Large intestine (tissue), 3 donors: ENCODE measurements around the gene OR2K2. TPM values are rescaled to one million over a fixed set of nuclear protein-coding genes. Genes with fewer than 3 reads are reported as not detected.
"Not testable (repeated sequence)": the region's sequence is repeated elsewhere in the genome, so short reads cannot be mapped to it uniquely, and the experiment has no call there.

Experiments
- DNase-seq, 2 donors: peaks; one replicate each; pipeline versions ENCODE4 v3.0.0 to v3.0.0-alpha.2; 2013
- H3K27ac ChIP-seq: one replicate; pipeline ENCODE4 v1.5.1; 2013; ENCODE audit warnings: low read length
- H3K27me3 ChIP-seq: 2 replicates; pipeline ENCODE4 v1.6.1; 2013; ENCODE audit warnings: low read length; ENCODE audit not compliant: control insufficient read depth, insufficient read depth
- H3K36me3 ChIP-seq: 2 replicates; pipeline ENCODE4 v1.6.1; 2013; ENCODE audit warnings: low read length; ENCODE audit not compliant: control insufficient read depth, insufficient read depth
- H3K4me1 ChIP-seq: one replicate; pipeline ENCODE4 v1.6.1; 2013; ENCODE audit warnings: low read length; ENCODE audit not compliant: control insufficient read depth, insufficient read depth
- H3K4me3 ChIP-seq: one replicate; pipeline ENCODE4 v1.5.1; 2013; ENCODE audit warnings: low read length
- H3K9me3 ChIP-seq: one replicate; pipeline ENCODE4 v1.6.1; 2013; ENCODE audit warnings: mild to moderate bottlenecking, low read depth, low read length, moderate library complexity; ENCODE audit not compliant: control insufficient read depth
- WGBS: methylation state at CpG from one replicate; pipeline ENCODE4 v1.1.5; 2013; ENCODE audit warnings: low lambda C conversion rate; ENCODE audit not compliant: insufficient coverage; 5-methylcytosine and 5-hydroxymethylcytosine counted together
- polyA plus RNA-seq: library from polyadenylated mRNA; unstranded; fragments of 120-200 nt; gene quantifications from one replicate; pipeline ENCODE4 v1.2.1, GENCODE V29; 2013

Gene OR2K2
- polyA plus RNA-seq, 1 donor, result not detected

DNA sequence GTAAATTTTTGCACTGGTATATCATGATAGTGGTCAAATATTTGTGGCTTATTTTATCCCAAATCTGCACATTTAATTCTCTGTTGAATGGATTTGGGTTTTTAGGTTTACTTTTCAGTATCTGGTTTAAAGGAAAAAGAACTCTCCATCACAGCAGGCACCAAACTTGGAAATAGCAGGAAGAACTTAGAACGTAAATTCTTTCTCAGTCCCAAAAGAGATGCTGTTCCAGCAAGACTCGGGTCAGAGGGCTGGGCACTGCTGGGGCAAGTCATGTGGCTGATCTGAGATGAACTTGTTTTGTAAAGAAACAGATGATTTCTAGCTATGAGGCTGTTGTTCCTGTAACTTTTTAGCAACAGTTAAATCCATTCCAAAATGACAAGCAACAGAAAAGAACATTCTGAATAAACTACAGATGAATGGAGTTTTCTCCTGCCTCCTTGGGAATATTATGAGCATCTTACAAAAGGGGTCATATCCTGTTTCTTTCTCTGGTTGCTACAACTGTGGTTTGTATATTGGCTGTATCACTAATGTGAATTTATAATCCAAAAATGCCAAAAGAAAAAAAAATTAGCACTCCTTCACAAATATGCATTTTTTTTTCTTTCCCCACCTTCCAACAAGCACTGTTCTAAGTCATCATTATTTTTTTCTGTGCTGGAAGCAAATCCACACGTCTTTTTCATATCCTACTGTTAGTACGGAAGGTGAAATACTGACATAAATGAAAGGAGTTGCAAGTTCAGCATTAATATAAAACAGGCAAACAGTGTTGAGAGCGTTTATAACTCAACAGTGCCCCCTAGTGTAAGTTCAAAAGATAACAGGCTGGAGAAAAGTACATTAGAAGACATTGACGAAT is 31.1 kb downstream of the OR2K2 start:
- no peaks in the 10 kb centered on the region for H3K4me1 ChIP-seq
- H3K9me3 ChIP-seq, result no peaks in the 10 kb centered on the region
- H3K4me3 ChIP-seq, result no peak overlapping the region
- DNase-seq, result peak; percentile 28 to 44
- no peaks in the 10 kb centered on the region for H3K36me3 ChIP-seq
- WGBS, result 24% methylated on average over 3 of the region's 6 CpGs
- peaks cover 2% of the 10 kb centered on the region for H3K27me3 ChIP-seq
- H3K27ac ChIP-seq, result peak overlapping the region; percentile 31

DNA sequence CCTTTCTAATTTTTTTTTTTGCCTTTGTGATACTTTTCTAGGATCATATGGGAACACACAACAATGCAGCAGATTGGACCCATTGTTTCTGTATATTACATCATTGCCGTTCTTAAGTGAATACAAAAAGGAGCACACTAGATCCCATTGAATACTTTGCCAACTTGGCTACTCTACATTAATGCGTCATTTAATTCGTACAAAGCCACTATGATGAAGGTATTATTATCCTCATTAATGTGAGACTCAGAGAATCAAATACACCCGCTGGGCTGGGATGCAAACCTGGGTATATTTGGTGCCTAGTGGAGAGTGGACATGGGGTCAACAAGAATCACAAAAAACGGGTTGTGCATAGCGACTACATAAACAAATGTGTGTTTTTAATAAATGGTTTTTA is 31.9 kb downstream of the OR2K2 start:
- WGBS, result 95% methylated on average over 3 of the region's 6 CpGs
- no peaks in the 10 kb centered on the region for H3K36me3 ChIP-seq
- no peaks in the 10 kb centered on the region for H3K4me1 ChIP-seq
- no peak overlapping the region for H3K4me3 ChIP-seq
- DNase-seq, result no peak
- H3K27me3 ChIP-seq, result peaks cover 2% of the 10 kb centered on the region
- H3K9me3 ChIP-seq, result no peaks in the 10 kb centered on the region
- no peak overlapping the region for H3K27ac ChIP-seq

DNA sequence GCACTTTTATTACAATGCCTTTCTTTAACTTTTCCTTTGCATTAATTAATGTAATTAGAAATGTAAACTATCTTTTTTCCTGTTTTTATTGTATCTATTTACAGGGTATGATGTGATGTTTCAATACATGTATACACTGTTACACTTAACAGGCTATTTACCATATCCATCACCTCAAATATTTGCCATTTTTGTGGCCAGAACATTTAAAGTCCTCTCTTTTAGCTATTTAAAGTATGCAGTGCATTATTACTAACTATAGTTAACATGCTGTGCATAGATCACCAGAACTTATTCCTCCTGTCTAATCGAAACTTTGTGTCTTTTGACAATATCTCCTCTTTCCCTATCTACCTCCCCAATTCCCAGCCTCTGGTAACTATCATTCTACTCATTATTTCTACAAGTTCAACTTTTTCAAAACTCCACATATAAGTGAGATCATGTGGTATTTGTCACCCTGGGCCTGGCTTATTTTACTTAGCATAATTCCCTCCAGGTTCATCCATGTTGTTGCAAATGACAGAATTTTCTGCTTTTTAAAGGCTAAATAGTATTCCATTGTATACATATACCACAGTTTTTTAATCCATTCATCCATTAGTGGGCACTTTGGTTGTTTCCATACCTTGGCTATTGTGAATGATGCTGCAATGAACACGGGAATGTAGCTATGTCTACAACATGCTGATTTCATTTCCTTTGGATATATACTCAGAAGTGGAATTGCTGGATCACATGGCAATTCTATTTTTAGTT is 32.8 kb downstream of the OR2K2 start:
- H3K27ac ChIP-seq, result no peak overlapping the region
- H3K36me3 ChIP-seq, result no peaks in the 10 kb centered on the region
- peaks cover 2% of the 10 kb centered on the region for H3K27me3 ChIP-seq
- WGBS, result 100% methylated on average over 2 of the region's 2 CpGs
- H3K9me3 ChIP-seq, result no peaks in the 10 kb centered on the region
- DNase-seq, result no peak
- H3K4me3 ChIP-seq, result no peak overlapping the region
- H3K4me1 ChIP-seq, result no peaks in the 10 kb centered on the region

DNA sequence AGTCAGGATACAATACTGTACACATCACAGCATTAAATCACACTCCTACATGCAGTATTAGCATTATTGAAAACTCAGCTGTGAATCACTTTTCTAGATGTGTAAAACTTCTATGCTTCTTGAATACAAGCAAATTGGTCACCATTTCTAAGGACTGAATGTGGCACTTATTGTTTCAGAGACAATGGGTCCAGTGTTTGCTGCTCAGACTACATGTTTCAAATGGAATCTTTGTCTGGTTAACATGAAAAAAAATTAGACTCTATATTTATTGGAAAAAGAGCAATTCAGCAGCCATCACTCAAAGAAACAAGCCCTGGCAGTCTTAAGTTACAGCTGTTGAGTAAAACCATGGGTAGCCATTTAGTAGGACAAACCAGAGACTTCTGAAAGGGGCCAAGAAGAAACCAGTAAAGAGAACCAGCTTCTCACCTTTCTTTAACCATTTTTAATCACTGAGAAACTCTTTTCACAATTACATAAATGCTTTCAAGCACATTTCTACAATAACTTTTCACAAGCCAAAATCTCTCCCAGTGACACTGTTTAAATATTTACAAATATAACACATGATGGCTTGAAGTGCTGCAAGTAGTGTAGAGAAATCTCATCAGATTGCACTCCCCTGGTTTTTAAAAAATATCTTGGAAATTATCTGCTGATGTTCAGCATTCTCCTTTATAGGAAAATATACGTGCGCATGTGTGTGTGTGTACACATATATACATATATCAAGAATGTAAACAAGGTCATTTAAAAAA is 35.2 kb downstream of the OR2K2 start:
- Histone ChIP-seq H3K27ac (no peak overlapping the region), H3K4me3 (no peak overlapping the region), H3K4me1 (no peaks in the 10 kb centered on the region), H3K27me3 (no peaks in the 10 kb centered on the region), H3K9me3 (no peaks in the 10 kb centered on the region), H3K36me3 (no peaks in the 10 kb centered on the region)
- no peak for DNase-seq
- 86% methylated on average over 2 of the region's 2 CpGs for WGBS

DNA sequence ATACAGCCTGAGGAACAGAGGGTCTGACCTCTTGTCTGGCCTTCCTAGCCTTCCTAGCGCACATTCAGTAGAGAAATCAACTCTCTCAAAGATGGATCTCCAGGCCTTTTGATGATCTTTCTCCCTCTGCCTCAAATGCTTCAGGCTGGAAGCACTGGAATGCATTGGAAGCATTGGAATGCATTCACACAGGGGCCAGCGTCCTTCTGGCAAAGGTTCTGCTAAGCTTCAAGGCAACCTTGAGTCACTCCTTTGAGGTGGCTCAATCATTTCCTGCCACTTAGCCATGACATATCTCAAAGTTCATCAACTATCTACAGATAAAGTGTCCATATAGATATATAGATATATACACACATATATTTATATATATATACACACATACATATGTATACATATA is 42.9 kb downstream of the OR2K2 start:
- Histone ChIP-seq H3K27ac (no peak overlapping the region), H3K4me3 (no peak overlapping the region), H3K27me3 (no peaks in the 10 kb centered on the region), H3K36me3 (no peaks in the 10 kb centered on the region), H3K4me1 (no peaks in the 10 kb centered on the region), H3K9me3 (no peaks in the 10 kb centered on the region)
- no peak for DNase-seq
- WGBS, result 100% methylated on average over 1 of the region's 2 CpGs

DNA sequence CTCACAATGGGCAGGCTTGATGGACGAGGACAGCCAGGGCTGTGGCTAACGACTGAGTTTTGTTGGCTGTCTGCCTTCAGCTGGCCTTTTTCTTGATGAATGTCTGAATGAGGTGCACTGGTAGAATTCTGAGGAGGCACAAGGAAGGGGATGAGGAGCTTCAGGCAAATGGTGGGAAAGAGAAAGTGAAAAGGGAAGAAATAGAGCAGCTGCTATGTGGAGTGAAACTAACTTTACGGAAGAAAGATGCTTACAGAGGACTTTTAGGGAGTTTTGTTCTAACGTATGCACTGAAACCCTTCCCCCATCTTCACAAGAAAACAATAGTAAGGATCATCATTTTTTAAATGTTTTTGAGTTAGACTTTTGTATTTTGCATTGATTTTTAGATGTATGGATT is 45.3 kb downstream of the OR2K2 start:
- Histone ChIP-seq H3K27me3 (no peaks in the 10 kb centered on the region), H3K9me3 (no peaks in the 10 kb centered on the region), H3K27ac (no peak overlapping the region), H3K4me3 (no peak overlapping the region), H3K36me3 (no peaks in the 10 kb centered on the region), H3K4me1 (no peaks in the 10 kb centered on the region)
- DNase-seq, result no peak
- 100% methylated on average over 1 of the region's 4 CpGs for WGBS

DNA sequence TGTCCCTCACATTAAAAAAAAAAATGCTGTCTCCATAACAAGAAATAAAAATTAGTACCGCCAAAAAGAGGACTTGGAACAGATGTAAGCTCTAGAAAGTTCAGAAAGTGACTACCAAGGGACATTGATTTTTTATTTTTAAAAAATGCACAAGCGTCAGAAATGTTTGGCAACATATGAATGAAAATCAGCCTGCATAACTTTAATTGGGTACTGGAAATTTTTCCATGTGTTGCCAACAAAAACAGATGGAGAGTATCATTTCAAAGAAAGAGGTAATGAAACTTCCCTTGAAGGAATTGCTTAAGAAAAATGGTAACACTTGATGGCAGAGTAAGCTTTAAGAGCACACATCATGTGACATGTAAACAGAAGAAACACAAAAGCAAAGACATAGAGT is 47.2 kb downstream of the OR2K2 start:
- Histone ChIP-seq H3K27me3 (no peaks in the 10 kb centered on the region), H3K4me3 (no peak overlapping the region), H3K9me3 (no peaks in the 10 kb centered on the region), H3K36me3 (no peaks in the 10 kb centered on the region), H3K27ac (no peak overlapping the region), H3K4me1 (no peaks in the 10 kb centered on the region)
- WGBS, result 88% methylated on average over 1 of the region's 2 CpGs
- DNase-seq, result no peak

DNA sequence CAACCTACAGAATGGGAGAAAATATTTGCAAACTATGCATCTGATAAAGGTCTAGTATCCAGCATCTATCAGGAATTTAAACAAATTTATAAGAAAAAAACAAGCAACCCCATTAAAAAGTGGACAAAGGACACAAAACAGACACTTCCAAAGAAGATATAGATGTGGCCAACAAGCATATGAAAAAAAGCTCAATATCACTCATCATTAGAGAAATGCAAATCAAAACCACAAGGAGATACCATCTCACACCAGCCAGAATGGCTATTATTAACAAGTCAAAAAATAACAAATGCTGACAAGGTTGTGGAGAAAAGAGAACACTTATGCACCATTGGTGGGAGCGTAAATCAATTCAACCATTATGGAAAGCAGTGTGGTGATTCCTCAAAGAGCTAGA is 49.2 kb downstream of the OR2K2 start:
- DNase-seq, H3K9me3 ChIP-seq, H3K27me3 ChIP-seq, H3K4me1 ChIP-seq, H3K4me3 ChIP-seq, H3K36me3 ChIP-seq, H3K27ac ChIP-seq: not testable (repeated sequence)
- WGBS, result 100% methylated on average over 1 of the region's 1 CpG
